SU-DHL-6 (cell line): ENCODE measurements around the gene ANKS1B.

Source experiments
- H2AFZ ChIP-seq: fragments of 200-600 bp; sonication (generic); 2 replicates; pipeline ENCODE4 v1.6.1; 2014; ENCODE audit warnings: low read depth, mild to moderate bottlenecking, moderate library complexity, mixed read lengths, antibody characterized with exemption, low read length; ENCODE audit not compliant: severe bottlenecking
- H3F3A ChIP-seq: fragments of 200-600 bp; shearing (Covaris generic); 2 replicates; pipeline ENCODE4 v1.6.0; 2016; ENCODE audit warnings: antibody characterized with exemption, mild to moderate bottlenecking; ENCODE audit not compliant: insufficient read depth
- H3K27ac ChIP-seq: fragments of 200-600 bp; sonication (generic); 2 replicates; pipeline ENCODE4 v1.5.1; 2016; ENCODE audit warnings: low read depth, mild to moderate bottlenecking, low read length, moderate library complexity, mixed read lengths
- H3K27me3 ChIP-seq: fragments of 200-600 bp; sonication (generic), shearing (Covaris generic); 2 replicates; pipeline ENCODE4 v1.6.0; 2014; ENCODE audit warnings: mild to moderate bottlenecking, low read length
- H3K36me3 ChIP-seq: fragments of 200-600 bp; sonication (generic); 2 replicates; pipeline ENCODE4 v1.6.1; 2014; ENCODE audit warnings: mild to moderate bottlenecking, low read length, mixed read lengths
- H3K4me2 ChIP-seq: fragments of 300-600, 200-600 bp; shearing (Covaris generic), sonication (generic); 2 replicates; pipeline ENCODE4 v1.6.0; 2014; ENCODE audit warnings: low read length, low read depth, mild to moderate bottlenecking; ENCODE audit not compliant: poor library complexity, severe bottlenecking
- H3K4me3 ChIP-seq: fragments of 200-600 bp; sonication (generic); 2 replicates; pipeline ENCODE4 v1.5.1; 2014; ENCODE audit warnings: antibody characterized with exemption, low read length, mild to moderate bottlenecking, mixed read lengths; ENCODE audit not compliant: insufficient read depth, poor library complexity, severe bottlenecking
- H3K79me2 ChIP-seq: fragments of 200-600 bp; sonication (generic); 2 replicates; pipeline ENCODE4 v1.6.1; 2014; ENCODE audit warnings: mild to moderate bottlenecking, low read length, moderate library complexity; ENCODE audit not compliant: insufficient read depth
- H3K9ac ChIP-seq: fragments of 200-600 bp; sonication (generic); 2 replicates; pipeline ENCODE4 v1.7.0; 2014; ENCODE audit warnings: mild to moderate bottlenecking, low read length
- H3K9me2 ChIP-seq: fragments of 200-600 bp; sonication (generic); replicated peaks from 2 replicates; pipeline ENCODE4 v1.6.1; 2014; ENCODE audit warnings: low read length; ENCODE audit not compliant: insufficient read depth
- H3K9me3 ChIP-seq: fragments of 200-600 bp; sonication (generic); 2 replicates; pipeline ENCODE4 v1.6.1; 2014; ENCODE audit warnings: low read length, mixed read lengths; ENCODE audit not compliant: insufficient read depth
- H4K20me1 ChIP-seq: fragments of 200-600 bp; sonication (generic); 2 replicates; pipeline ENCODE4 v1.6.1; 2014; ENCODE audit warnings: low read depth, mild to moderate bottlenecking, antibody characterized with exemption, low read length, moderate library complexity, mixed read lengths
- CTCF ChIP-seq: fragments of 200-600 bp; sonication (generic); IDR thresholded peaks from one replicate; pipeline ENCODE4 v1.5.1; 2017; ENCODE audit warnings: antibody characterized with exemption, mild to moderate bottlenecking, low read length, moderate library complexity; ENCODE audit not compliant: insufficient read depth, poor library complexity, severe bottlenecking
- EZH2phosphoT487 ChIP-seq: fragments of 200-600 bp; sonication (generic), shearing (Covaris generic); conservative IDR thresholded peaks from 2 replicates; pipeline ENCODE4 v1.6.1; 2018; ENCODE audit warnings: mild to moderate bottlenecking, antibody characterized with exemption, low read length, moderate library complexity, mixed read lengths

Gene ANKS1B

GRCh38 chr12:99975321-99975720, 9.4 kb downstream of the ANKS1B start:
- H3K9ac ChIP-seq = no peak overlapping the region
- no peak overlapping the region for H3K4me3 ChIP-seq
- H3K79me2 ChIP-seq = no peaks in the 10 kb centered on the region
- H3F3A ChIP-seq = no peaks in the 10 kb centered on the region
- H4K20me1 ChIP-seq = no peaks in the 10 kb centered on the region
- H3K36me3 ChIP-seq = no peaks in the 10 kb centered on the region
- no peaks in the 10 kb centered on the region for H3K9me2 ChIP-seq
- H2AFZ ChIP-seq = no peak overlapping the region
- no peaks in the 10 kb centered on the region for H3K9me3 ChIP-seq
- H3K27ac ChIP-seq = no peak overlapping the region
- no peak overlapping the region for H3K4me2 ChIP-seq
- no peaks in the 10 kb centered on the region for H3K27me3 ChIP-seq
- TF ChIP-seq EZH2phosphoT487 = no peak
- no peak for TF ChIP-seq CTCF

- no peaks in the 10 kb centered on the region for H3K79me2 ChIP-seq
- H3K9me3 ChIP-seq = no peaks in the 10 kb centered on the region
- no peak overlapping the region for H2AFZ ChIP-seq
- H3K4me3 ChIP-seq = no peak overlapping the region
- no peak overlapping the region for H3K27ac ChIP-seq
- H3K9ac ChIP-seq = no peak overlapping the region
- no peaks in the 10 kb centered on the region for H3K9me2 ChIP-seq
- H3F3A ChIP-seq = no peaks in the 10 kb centered on the region
- TF ChIP-seq EZH2phosphoT487 (no peak), CTCF (no peak)
- H3K4me2 ChIP-seq = no peak overlapping the region
- H4K20me1 ChIP-seq = no peaks in the 10 kb centered on the region
- H3K36me3 ChIP-seq = no peaks in the 10 kb centered on the region
- no peaks in the 10 kb centered on the region for H3K27me3 ChIP-seq
Measured at GRCh38 chr12:99974146-99974545, 10.6 kb downstream of the ANKS1B start.

- Histone ChIP-seq H4K20me1 (no peaks in the 10 kb centered on the region), H3K27ac (no peak overlapping the region), H3F3A (no peaks in the 10 kb centered on the region), H3K27me3 (no peaks in the 10 kb centered on the region), H3K4me3 (no peak overlapping the region), H3K9ac (no peak overlapping the region), H3K9me2 (no peaks in the 10 kb centered on the region), H3K36me3 (no peaks in the 10 kb centered on the region), H2AFZ (no peak overlapping the region), H3K9me3 (no peaks in the 10 kb centered on the region), H3K79me2 (no peaks in the 10 kb centered on the region), H3K4me2 (no peak overlapping the region)
- TF ChIP-seq EZH2phosphoT487 (no peak), CTCF (no peak)
Measured at GRCh38 chr12:99966429-99966828, 18.3 kb downstream of the ANKS1B start.

DNA sequence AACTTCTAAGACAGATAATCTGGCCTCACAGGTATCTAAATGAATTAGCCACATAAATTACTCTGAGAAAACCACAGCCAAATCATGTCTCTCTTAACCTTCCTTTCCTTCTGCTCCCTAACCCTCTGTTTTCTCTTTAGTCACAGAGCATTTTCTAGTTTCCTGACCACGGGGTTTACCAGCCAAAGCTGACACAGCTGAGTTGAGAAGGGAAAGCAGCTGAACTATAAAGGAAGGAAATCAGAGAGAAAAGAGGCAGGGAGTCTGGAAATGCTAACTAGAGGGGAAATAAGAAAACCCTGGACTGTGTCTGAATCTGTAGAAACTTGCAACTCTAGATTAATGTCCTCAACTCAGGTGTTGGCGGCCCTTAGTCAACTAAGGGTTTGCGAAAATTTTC, 24.4 kb downstream of the ANKS1B start:
- H3K79me2 ChIP-seq = no peaks in the 10 kb centered on the region
- no peaks in the 10 kb centered on the region for H3K9me2 ChIP-seq
- H4K20me1 ChIP-seq = no peaks in the 10 kb centered on the region
- no peaks in the 10 kb centered on the region for H3K27me3 ChIP-seq
- no peak overlapping the region for H2AFZ ChIP-seq
- no peak overlapping the region for H3K9ac ChIP-seq
- no peak overlapping the region for H3K4me2 ChIP-seq
- no peak overlapping the region for H3K4me3 ChIP-seq
- H3K9me3 ChIP-seq = no peaks in the 10 kb centered on the region
- TF ChIP-seq CTCF = no peak
- TF ChIP-seq EZH2phosphoT487 = no peak
- no peaks in the 10 kb centered on the region for H3K36me3 ChIP-seq
- H3F3A ChIP-seq = no peaks in the 10 kb centered on the region
- H3K27ac ChIP-seq = no peak overlapping the region
